Embryonic facial prominence (tissue), 1 donor: ENCODE results near the gene COIL.

Experiments
- DNase-seq: peaks from one replicate; pipeline ENCODE4 v3.0.0-alpha.2; 2016; ENCODE audit errors: extremely low spot score

Gene COIL

DNA sequence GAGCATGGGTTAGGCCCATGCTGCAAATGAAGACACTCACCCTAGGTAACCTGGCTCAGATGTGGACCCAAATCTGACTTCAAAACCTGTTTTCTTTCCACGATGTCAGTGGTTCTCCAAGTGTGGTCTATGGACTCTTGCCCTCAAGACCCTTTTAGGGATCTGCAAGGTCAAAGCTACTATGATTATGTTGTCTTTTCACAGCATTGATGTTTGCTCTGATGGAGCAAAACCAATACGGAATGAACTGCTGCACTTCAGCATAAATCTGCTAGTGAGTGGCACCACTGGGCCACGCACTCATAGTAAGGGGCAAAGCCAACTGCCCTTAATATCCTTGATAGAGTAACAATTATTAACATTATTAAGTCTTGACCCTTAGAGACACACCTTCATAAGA, 25.4 kb downstream of the COIL start:
- DNase-seq: no peak

DNA sequence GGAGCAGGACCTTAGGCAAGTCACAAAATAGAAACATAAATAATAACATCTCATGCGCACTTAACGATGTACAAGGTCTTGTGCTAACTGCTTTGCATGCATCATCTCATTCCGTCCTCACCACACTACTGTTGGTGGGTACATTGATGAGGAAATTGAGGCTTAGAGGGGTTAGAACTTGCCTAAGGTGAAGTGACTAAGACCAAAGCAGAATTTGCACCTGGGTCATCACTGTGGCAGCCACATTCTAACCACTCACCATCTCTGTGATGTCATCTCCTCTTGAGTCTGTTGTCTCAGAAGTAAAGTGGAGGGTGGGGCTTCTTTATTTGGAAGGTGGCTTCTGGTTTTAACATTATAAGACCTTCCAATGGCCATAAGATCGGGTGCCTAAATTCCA, 26.6 kb downstream of the COIL start:
- DNase-seq: no peak

DNA sequence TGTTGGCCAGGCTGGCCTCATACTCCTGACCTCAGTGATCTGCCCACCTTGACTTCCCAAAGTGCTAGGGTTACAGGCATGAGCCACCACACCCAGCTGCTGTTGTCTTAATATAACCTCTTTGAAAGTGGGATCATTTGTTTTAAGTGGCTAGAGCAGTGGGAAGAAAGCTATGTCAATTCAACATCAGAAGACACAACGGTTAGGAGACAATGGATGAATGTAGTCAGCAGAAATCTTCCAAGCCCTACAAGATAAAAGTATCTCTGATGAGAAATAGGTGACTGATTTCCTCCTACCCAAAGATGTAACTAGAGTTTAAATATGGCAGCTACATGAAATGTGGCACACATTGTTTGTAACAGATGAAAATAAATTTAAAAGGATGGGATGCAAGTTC, 27.0 kb downstream of the COIL start:
- no peak for DNase-seq

DNA sequence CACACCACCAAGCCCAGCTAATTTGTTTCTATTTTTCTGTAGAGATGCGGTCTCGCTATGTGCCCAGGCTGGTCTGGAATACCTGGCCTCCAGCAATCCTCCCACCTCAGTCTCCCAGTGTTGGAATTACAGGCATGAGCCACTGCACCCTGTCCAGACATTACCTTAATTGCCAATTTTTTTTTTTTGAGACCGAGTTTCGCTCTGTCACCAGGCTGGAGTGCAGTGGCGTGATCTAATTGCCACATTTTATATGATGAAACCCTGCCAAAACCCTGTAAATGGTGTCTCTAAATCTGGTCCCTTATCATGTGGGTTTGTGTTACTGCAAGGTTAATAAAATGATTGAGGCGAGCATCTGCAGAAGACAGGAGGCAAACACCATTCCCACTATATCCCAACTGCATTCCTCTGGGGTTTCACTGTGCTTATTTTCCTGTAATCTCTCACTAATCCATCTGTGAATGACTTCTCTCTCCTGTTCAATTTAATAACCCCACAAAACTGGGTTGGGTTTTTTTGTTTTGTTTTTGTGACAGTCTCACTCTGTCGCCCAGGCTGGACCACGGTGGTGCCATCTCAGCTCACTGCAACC, 27.6 kb downstream of the COIL start:
- DNase-seq: no peak

DNA sequence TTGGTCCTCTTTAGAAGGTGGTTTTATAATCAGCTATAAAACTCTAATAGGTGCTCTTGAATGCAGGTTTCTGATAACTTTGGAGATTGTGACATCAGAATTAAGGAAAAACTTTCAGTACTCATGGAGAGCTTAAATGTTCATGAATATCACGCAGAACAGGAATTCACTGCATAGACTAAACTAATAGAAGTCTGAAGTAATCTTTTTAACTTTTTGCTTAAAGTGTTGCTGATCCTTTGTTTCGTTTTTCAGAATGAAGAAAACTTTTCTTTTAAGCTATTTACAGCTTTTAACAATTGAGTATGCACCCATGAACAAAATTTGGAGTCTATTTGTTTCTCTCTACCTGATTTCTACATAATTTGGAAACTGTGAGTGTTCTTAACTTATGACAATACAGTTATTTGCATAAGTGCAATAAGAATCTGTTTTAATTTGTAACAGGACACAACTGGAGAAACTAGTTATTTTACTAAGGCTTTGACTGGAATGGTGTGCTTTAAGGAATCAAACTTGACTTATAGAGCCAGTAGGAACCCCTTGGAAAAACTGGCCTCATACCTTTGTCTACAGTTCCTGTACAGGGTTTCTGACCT, 30.0 kb downstream of the COIL start:
- DNase-seq: no peak

DNA sequence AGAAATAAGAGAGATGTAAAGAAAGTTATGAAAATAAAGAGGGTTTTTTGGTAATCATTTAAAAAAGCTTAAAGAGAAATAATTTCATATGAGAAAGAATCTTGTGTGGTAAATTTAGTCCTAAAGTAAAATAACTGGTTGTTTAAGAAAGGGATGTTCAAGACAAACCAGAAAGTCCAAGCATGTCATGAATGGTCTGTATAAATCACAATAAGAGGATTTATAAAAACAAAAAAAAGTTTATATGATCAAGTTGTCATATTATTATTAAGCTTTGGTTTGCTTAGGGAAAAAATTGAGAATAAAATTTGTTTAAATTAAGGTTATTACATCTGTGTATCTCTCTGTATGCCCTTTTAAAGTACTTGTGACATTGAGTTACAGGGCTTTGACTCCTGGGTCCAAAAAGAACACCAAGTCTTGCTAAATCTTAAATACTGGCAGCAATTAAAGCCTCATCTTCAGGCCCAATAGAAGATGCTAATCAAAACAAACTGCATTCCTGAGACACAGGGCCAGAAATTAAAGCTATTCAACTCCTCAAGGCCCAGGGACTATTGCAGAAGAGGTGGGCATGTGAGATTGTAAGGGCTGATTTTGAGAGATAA, 31.4 kb downstream of the COIL start:
- no peak for DNase-seq

DNA sequence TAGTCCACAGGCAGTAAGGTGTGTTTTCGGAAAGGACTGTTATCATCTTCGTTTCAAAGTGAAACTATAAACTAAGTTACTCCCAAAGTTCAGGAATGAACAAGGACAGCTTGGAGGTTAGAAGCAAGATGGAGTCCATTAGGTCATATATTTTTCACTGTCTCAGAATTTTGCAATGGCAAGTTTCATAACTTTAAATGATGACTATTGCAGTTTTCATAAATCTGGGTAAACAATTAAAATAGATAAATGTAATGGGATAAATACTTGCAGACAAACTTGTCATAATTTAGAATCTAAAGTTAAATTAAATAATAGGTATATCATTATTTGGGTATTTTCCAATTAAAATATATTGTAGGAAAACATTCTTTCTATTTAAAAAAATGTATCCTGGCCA, 32.3 kb downstream of the COIL start:
- no peak for DNase-seq

DNA sequence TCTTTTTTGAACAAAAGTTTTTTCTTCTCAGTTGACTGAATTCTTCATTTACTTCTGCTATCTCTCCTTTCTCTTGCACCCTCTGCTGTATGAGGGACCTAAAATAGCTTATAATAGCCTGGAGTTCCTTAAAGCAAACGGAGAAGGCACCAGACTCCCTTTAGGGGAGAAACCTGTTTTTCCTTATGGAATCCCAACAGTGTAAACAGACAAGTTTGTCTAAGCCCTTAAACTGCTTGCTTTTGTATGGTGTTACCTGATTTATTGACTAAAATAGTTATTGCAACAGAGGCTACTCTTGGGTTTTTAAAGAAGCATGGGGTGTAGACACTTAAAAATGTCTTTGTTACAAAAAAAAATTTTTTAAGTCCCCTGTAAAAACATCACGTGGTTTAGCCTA, 34.1 kb downstream of the COIL start:
- no peak for DNase-seq

DNA sequence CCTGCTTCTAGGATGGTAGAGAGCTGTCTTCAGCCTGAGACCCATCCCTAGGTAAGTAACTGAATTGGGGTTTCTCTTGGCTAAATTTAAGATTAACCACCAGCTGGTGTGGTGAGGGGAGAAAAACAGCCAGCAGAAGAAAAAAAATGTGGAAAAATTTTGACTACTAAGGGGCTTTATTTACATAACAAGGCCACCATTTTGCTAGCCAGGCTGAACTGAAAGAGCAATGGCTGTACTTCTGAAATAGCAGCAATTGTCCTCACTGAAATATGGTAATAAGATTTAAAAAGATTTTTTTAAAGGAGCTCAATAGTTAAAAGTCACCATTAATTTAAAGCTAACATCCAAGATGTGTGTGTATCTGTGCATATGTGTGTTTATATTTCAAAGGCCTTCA, 34.6 kb downstream of the COIL start:
- DNase-seq: no peak

DNA sequence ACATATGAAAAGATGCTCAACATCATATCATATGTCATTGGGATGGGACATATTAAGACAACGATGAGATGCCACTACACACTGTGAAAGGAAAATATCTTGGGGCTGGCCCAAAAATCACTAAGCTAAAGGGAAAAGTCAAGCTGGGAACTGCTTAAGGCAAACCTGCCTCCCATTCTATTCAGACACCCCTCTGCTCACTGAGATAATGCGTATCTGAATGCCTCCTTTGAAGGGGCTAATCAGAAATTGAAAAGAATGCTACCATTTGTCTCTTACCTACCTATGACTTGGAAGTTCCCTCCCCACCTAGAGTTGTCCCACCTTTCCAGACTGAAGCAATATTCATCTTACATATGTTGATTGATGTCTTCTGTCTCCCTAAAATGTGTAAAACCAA, 35.8 kb downstream of the COIL start:
- no peak for DNase-seq

DNA sequence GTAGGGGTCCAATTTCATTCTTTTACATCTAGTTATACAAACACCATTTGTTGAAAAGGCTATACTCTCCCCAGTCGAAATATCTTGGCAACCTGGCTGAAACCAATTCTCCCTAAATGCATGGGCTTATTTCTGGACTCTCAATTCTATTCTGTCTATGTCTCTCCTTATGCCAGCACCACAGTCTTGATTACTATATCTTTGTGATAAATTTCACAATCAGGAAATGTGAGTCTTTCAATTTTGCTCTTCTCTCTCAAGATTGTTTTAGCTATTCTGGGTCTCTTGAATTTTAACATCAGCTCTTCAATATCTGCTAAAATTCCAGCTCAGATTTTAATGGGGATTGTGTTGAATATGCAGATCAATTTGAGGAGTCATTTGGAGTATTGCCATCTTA, 41.1 kb downstream of the COIL start:
- DNase-seq: no peak

DNA sequence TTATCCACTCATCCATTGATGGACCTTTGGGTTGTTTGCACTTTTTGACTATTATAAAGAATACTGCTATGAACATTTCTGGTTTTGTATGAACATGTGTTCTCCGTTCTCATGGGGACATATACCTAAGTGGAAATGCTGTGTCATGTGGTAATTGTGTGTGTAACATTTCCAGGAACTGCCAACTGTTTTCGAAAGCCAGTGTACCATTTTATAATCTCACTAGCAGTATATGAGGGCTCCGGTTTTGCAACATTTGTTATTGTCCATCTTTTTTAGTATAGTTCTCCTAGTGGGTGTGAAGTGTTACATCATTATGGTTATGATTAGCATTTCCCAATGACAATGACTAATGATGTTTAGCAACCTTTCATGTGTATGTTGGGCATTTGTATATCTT, 41.9 kb downstream of the COIL start:
- no peak for DNase-seq

DNA sequence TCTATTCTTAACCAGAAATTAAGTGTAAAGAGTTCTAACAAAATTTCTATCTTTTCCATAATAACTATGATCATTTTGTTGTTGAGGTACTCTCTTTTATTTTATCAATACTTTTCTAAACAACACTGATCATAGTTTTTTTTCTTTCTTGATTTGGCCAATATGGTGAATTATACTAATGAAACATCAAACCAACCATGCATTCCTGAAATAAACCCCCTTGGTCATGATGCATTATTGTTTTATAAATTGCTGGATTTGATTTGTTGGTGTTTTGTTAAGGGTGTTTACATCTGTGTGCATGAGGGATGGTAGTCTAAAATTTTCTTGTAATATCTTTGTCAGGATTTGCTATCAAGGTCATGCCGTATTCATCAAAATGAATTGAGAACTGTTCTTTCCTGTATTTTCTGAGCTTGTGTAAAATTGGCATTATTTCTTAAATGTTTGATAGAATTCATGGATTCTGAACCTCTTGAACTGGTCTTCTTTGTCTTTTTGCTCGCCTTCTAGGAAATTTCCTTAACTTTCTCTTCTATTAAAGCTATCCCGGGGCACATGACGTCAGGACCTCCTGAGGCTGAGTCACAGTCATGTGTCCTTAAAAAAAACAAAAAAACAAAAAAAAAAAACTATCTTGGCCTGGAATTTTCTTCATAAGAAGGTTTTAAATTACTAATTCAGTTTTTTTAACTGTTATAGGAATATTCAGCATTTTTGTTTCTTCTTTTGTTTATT, 43.1 kb downstream of the COIL start:
- no peak for DNase-seq

DNA sequence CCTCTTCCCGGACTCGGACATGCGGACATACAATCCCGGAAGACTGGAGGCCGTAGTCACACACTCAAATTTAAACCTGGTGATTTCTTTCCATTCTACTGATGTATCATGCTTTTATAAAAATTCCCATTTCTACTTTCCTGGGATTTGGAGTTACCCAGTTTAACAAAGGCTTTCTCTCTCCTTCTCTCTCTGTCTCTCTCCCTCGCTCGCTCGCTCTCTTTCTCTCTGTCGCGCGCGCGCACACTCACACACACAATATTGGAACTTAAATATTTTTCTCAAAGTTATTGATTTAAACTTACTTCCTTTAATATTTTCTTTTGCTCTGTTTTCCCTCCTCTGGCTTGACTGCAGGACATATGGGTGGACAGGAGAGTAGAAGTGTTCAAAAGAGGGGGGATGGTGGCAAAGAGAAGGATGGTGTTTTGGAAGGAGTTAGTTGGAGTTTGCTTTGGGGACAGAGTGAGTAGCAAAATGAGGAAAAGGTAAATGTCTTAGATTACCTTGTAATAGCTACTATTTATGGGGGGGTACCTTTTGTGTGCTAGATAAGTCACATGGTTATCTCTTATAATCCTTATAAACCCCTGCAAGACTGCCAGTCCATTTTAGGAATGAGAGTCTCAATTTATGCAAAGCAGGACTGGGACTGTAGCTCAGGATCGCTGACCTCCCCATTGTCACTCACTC, 46.1 kb downstream of the COIL start:
- no peak for DNase-seq

DNA sequence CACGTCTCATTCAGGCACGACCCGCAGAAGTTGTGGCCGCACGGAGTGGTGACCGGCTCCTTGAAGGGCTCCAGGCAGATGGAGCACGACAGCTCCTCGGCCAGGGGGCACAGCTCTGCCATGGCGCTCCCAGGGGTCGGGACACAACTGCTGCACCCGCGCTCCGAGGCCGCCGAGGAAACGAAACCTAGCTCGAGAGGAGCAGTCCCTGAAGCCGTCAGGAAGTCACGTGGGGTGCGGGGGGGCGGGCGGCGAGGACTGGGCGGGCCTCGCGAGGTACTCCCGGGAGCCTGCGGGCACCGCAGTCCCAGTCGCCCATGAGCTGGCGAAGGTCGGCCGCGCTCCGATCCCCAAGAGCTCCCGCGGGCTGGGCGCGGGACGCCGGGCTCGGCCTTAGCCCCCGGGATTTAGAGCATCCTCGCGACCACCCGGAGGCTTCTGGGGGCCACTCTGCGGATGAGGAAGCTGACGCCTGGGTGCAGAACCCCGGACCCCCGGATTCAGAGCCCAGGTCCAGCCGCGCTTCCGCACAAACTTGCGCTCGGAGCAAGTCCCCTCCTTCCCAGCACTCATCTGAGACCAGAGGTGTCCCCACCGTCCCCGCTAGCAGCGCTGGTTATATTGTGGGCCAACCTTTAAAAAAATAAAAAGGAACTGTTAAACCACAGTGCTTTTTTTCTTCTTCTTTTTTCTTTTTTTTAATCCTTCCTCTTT, 46.8 kb downstream of the COIL start, which contains the start of gene TRIM25:
Gene TRIM25 (minus strand): TSS at position 183 of the 714 bp plus-strand sequence. CDS start 61 bp downstream, at position 122.
- peak; percentile 41 for DNase-seq

DNA sequence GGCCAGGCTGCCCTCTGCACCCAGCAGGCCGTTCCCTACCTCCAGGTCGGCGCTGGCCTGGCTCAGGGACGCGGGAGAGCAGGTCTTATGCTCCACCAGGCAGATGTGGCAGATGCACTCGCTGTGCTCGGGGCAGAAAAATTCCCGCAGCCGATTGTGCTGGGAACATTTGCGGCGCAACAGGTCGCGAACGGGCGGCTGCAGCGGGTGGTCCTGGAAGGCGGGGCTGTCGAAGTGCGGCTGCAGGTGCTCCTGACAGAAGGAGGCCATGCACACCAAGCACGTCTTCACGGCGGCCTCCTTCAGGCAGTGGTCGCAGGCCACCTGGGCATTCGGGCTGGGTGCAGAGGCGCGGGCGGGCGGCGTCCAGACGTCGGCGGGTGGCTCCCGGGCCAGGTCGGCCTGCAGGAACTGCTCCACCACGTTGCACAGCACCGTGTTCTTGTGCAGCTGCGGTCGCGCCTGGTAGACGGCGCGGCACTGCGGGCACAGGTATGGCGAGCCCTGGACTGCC, 47.4 kb downstream of the COIL start:
- no peak for DNase-seq

DNA sequence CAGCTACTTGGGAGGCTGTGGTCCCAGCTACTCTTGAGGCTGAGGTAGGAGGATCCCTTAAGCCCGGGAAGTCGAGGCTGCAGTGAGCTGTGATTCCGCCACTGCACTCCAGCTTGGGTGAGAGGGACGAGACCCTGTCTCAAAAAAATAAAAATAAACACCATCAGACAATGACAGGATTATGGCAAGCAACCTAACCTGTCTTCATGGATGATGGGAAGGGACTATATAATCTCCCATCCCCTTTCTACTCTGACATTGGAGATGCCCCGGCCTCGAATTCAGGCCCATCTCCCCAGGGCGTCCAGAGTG, 47.9 kb downstream of the COIL start:
- DNase-seq: no peak

DNA sequence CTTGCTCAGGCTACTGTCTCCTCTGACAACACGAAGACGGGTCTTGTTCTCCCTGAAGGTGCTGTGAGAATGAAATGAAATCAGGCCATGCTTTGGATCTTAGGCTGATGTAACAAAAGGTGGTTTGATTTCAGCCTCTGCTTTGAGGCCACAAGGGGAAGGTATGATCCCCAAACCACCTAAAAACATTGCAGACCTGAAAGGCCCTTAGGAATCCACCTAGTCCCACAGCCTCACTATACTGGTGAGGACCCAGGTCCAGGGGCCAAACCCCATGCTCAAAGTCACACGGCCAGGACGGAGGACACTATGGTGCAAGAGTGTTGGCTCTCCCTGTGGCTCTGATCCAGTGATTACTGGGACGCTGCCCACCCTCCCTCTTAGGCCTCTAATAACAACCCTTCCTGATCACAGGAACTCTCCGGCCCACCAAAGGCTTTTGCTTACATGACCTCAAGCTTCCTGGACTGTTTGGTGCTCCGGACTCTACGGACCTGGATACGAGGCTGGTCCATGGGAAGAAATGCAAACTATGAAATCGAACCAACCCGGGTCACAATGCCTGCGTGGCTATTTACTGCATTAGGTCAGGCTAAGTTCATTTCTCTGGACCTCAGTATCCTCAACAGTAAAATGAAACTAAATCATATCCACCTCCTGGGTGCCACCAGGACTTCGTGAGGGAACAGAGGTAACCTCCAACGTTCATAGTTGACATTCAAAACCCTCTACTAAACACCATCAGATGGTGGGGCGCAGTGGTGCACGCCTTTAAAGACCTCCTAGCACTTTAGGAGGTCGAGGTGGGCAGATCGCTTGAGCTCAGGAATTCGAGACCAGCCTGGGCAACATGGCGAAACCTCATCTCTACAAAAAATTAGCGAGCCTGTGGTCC, 48.5 kb downstream of the COIL start:
- DNase-seq: no peak

DNA sequence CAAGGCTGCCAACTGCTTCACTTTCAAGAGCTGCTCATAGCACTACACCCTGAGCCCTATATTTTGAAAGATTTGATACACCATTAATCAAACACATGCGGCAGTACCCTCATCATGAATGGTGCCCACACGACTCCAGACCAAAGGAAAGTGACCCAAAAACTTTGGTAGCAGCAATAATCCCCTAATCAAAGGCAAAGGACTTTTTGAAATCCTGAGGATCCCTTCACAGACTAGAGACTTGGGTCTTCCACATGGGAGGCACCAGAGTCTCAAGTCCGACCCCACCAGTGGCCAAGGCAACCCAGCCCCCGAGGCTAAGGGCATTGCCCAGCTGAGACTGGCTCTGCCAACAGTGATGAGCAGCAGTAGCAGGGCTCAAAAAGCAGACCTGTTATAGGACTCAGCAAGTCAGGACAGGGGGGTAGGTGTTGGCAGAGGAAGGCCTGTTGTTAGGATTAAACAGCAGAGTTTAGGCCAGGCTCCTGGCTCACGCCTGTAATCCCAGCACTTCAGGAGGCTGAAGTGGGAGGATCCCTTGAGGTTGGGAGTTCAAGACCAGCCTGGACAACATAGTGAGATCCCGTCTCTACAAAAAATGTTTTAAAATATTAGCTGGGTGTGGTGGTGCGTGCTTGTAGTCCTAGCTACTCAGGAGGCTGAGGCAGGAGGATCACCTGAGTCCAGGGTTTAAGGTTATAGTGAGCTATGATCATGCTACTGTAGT, 50.2 kb downstream of the COIL start:
- DNase-seq: no peak
